ENCODE data around the gene MYO7B.
"Not testable (repeated sequence)": the region's sequence is repeated elsewhere in the genome, so short reads cannot be mapped to it uniquely, and the experiment has no call there.

MYO7B gene

DNA sequence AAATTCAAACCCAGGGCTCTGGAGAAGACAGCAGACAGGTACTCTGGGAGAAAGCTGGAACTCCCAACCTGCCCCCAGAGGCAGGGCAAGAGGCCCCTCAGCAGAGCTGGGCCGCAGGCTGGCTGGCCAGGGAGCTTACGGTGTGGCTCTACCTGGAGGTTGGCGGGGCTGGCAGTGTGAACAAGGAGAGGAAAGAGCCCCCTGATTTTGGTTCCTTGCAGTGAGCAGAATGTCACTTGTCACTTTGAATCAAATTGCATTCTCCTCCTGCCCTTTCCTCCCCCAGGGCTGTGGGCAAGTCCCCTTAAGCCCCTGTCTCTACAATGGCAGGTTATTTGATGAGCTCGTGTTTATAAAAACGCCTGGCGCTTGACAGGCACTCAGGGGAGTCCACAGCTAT, 32.6 kb downstream of the MYO7B start:
- no peak for DNase-seq (ENCODE audit: insufficient read length, low spot score)
- no peak for TF ChIP-seq POLR2A (IDR thresholded peaks at IDR 0.05; ENCODE audit: low read depth, low read length)
- no peak for FAIRE-seq

DNA sequence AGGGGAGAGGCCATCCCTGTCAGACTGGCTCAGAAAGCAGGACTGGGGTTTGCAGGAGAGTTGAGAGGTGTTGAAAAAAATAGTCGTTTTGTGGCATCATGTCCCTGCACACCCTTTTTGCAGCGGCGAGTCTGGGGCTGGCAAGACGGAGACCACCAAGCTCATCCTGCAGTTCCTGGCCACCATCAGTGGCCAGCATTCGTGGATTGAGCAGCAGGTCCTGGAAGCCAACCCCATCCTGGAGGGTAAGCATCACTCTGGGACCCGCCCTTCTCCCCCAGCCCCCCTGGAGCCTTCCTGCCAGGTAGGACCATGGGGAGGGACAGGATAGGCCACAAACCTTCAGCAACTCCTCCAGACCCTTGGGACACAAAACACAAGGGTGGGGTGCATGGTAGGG, 34.2 kb downstream of the MYO7B start:
- TF ChIP-seq POLR2A (IDR thresholded peaks at IDR 0.05; ENCODE audit: low read depth, low read length), result no peak
- FAIRE-seq, result no peak
- DNase-seq (ENCODE audit: insufficient read length, low spot score), result no peak

DNA sequence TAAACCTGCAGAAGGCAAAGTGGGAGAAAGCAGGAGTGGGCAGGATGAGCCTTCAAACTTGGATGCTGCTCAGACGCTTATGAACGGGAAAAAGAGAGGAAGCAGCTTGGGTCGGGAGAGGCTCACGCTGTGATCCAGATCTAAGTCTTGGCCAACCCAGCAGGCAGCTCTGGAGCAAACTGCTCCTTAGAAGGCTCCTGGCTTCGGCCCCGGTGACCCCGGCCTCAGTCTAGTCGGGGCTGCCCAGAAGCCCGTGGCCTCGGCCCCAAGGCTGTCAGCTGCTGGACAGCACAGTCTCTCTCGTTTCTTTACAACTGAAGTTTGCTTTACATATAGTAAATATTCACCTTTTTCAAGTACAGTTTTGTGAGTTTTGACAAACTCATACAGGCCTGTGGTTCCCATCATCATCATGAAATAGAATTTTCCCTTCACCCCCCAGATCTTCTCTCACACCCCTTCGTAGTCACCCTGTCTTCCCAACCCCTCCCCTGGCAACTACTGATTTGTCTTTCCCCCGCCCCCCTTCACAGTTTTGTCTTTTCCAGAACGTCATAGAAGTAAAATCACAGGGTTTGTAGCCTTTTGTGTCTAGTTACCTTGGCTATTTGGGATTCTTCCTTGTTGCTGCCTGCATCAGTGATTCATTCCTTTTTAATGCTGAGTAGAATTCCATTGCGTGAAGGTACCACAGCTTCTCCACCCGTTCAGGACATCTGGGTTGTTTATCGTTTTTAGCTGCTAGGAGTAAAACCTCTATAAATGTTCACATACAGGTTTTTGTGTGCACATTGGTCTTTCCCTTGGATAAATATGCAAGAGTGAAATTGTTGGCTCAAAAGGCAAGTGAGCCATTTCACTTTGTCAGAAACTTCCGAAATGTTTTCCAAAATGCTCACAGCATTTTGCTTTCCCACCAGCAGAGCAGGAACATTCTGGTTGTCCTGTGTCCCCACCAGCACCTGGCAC, 35.1 kb downstream of the MYO7B start:
- no peak for DNase-seq (ENCODE audit: insufficient read length, low spot score)
- no peak for FAIRE-seq
- no peak for TF ChIP-seq POLR2A (IDR thresholded peaks at IDR 0.05; ENCODE audit: low read depth, low read length)

GRCh38 chr2:127572352-127572751, 36.9 kb downstream of the MYO7B start:
- not testable (repeated sequence) for FAIRE-seq; DNase-seq (ENCODE audit: insufficient read length, low spot score)

GRCh38 chr2:127572841-127573240, 37.4 kb downstream of the MYO7B start:
- no peak for FAIRE-seq
- TF ChIP-seq POLR2A (IDR thresholded peaks at IDR 0.05; ENCODE audit: low read depth, low read length), result no peak

GRCh38 chr2:127573298-127573697, 37.8 kb downstream of the MYO7B start:
- no peak for DNase-seq (ENCODE audit: insufficient read length, low spot score)
- TF ChIP-seq POLR2A (IDR thresholded peaks at IDR 0.05; ENCODE audit: low read depth, low read length), result no peak
- no peak for FAIRE-seq

More at GRCh38 chr2:127572841-127573240, 37.4 kb downstream of the MYO7B start:
- no peak for DNase-seq (ENCODE audit: insufficient read length, low spot score)

GRCh38 chr2:127573771-127574170, 38.3 kb downstream of the MYO7B start:
- no peak for DNase-seq (ENCODE audit: insufficient read length, low spot score)
- no peak for FAIRE-seq
- TF ChIP-seq POLR2A (IDR thresholded peaks at IDR 0.05; ENCODE audit: low read depth, low read length), result no peak

DNA sequence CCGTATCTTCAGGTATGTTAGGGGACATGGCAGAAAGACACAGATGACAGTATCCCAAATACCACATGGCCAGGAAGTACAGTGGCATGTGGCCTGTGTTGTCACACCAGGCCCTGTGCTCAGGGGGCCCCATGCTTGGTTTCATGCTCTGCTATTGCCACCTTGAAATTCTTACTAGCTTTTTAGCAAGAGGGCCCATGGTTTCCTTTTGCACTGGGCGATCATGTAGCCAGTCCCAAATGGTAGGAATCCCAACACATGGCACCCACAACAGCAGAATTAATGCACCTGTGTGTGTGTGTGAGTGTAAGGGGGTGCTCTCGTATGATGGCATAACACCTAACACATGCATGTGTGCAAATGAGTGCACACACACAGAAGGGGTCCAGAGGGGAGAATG, 39.2 kb downstream of the MYO7B start:
- FAIRE-seq (no peak), DNase-seq (ENCODE audit: insufficient read length, low spot score) (no peak)
- TF ChIP-seq POLR2A (IDR thresholded peaks at IDR 0.05; ENCODE audit: low read depth, low read length), result no peak

DNA sequence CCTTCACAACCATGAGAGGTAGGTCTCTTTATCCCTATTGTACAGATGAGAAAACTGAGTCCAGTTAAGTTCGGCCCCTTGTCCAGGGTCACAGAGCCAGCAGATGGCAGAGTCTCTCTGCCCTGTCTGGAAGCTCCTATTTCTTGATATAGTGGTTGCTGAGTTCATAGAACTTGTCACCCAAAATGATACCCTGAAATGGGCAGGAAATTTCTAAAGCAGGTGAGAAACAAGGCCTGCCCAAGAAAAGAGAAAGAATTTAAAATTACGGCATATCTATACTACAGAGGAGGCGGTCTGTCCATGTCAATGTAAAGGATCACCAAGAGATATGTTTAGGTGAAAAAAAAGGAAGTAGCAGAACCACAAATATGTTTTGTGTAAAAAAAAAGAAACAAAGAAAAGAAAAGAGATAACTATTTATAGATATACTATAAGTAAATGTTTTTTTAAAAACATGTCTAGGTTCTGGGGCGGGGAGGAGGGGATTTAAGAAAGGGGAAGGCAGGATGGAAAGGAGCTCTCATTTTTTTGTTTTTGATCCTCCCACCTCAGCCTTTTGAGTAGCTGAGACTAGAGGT, 39.8 kb downstream of the MYO7B start:
- DNase-seq (ENCODE audit: insufficient read length, low spot score), result no peak
- no peak for FAIRE-seq
- TF ChIP-seq POLR2A (IDR thresholded peaks at IDR 0.05; ENCODE audit: low read depth, low read length), result no peak

DNA sequence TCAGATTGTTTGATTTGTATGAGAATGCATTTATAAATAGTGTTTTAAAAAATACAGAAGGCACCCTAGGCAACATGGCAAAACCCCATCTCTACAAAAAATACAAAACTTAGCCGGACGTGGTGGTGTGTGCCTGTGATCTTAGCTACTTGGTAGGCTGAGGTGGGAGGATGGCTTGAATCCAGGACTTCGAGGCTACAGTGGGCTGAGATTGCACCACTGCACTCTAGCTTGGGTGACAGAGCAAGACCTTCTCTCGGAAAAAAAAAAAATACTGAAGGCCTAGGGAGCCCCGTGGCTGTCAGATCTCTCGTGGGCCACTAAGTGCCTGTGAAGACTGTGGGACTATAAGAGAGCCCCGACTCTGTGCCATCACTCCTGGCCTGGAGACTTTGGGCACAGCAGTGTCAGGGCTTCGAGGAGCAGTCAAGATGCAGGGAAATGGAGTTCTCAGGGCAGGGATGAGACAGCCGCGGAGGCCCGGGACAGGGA, 40.5 kb downstream of the MYO7B start:
- FAIRE-seq (no peak), DNase-seq (ENCODE audit: insufficient read length, low spot score) (no peak)
- TF ChIP-seq POLR2A (IDR thresholded peaks at IDR 0.05; ENCODE audit: low read depth, low read length), result no peak

- FAIRE-seq (no peak), DNase-seq (ENCODE audit: insufficient read length, low spot score) (no peak)
- no peak for TF ChIP-seq POLR2A (IDR thresholded peaks at IDR 0.05; ENCODE audit: low read depth, low read length)
Observed at GRCh38 chr2:127576433-127577207, 41.1 kb downstream of the MYO7B start.

DNA sequence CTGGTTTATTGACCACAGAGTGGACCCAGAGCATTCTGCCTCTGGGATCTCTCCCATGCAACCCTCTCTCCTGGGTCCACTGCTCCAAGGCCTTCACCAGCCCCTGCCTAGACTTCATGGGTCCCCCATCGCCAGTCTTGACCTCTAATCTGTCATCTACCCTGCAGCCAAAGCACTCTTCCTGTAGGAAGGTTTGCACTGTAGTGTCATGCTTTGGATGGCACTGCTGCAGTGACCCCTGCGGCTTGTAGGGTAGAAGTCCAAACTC, 41.7 kb downstream of the MYO7B start:
- FAIRE-seq, result no peak
- DNase-seq (ENCODE audit: insufficient read length, low spot score), result no peak
- TF ChIP-seq POLR2A (IDR thresholded peaks at IDR 0.05; ENCODE audit: low read depth, low read length), result no peak

DNA sequence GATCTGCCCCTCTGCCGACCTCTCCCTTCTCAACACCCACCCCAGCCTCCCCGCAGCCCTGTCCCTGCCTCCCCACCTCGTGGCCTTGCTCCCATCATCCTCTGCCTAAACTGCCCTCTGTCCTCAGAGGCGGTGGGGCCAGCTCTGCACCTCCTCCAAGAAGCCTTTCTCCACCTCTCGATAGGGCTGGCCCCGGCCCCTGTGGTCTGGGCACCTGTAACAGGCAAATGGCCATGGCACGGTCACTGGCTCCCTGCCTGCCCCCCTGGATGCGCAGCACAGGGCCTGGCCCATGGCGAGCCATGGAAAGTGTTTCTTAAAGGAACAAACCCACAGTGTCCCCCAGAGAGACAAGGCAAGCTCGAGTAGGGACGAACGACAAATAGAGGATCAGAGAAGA, 42.0 kb downstream of the MYO7B start:
- no peak for TF ChIP-seq POLR2A (IDR thresholded peaks at IDR 0.05; ENCODE audit: low read depth, low read length)
- DNase-seq (ENCODE audit: insufficient read length, low spot score) (no peak), FAIRE-seq (no peak)

GRCh38 chr2:127577973-127578372, 42.5 kb downstream of the MYO7B start:
- no peak for TF ChIP-seq POLR2A (IDR thresholded peaks at IDR 0.05; ENCODE audit: low read depth, low read length)
- no peak for DNase-seq (ENCODE audit: insufficient read length, low spot score)
- FAIRE-seq, result no peak
